Spleen (tissue), 11 donors: ENCODE results near the gene AGPAT2. TPM values are rescaled to one million over a fixed set of nuclear protein-coding genes. Genes with fewer than 3 reads are reported as not detected.

ENCODE experiments used
- DNase-seq: peaks from one replicate; pipeline ENCODE4 v3.0.0-alpha.2; 2020
- H3K27ac ChIP-seq, 8 donors: fragments of 200-600 bp; sonication (generic) in 7 of 8; 1 replicate in 4 of 8; 2 replicates in 4 of 8; pipeline versions ENCODE4 v1.5.0 to v1.8.0; 2016 to 2021; ENCODE audit warnings: inconsistent platforms in 4 of 8, mild to moderate bottlenecking in 4 of 8, moderate library complexity in 1 of 8
- H3K27me3 ChIP-seq, 7 donors: fragments of 200-600 bp; sonication (generic) in 6 of 7; replicated peaks in 1 of 7; 1 replicate in 4 of 7; 2 replicates in 3 of 7; pipeline versions ENCODE4 v1.5.0 to v1.8.0; 2016 to 2021; ENCODE audit warnings: inconsistent platforms in 3 of 7, mild to moderate bottlenecking in 1 of 7
- H3K36me3 ChIP-seq, 6 donors: fragments of 200-600 bp; sonication (generic) in 5 of 6; 1 replicate in 4 of 6; 2 replicates in 2 of 6; pipeline versions ENCODE4 v1.5.0 to v1.8.0; 2016 to 2021; ENCODE audit warnings: inconsistent platforms in 2 of 6
- H3K4me1 ChIP-seq, 6 donors: fragments of 200-600 bp; sonication (generic) in 5 of 6; 1 replicate in 3 of 6; 2 replicates in 3 of 6; pipeline versions ENCODE4 v1.5.0 to v1.8.0; 2016 to 2021; ENCODE audit warnings: inconsistent platforms in 3 of 6
- H3K4me3 ChIP-seq, 8 donors: fragments of 200-600 bp; sonication (generic) in 7 of 8; 1 replicate in 4 of 8; 2 replicates in 4 of 8; pipeline versions ENCODE4 v1.5.0 to v1.8.0; 2016 to 2021; ENCODE audit warnings: inconsistent platforms in 4 of 8, mild to moderate bottlenecking in 4 of 8, moderate library complexity in 2 of 8
- H3K9me3 ChIP-seq, 8 donors: fragments of 200-600 bp; sonication (generic) in 7 of 8; 1 replicate in 4 of 8; 2 replicates in 4 of 8; pipeline versions ENCODE4 v1.5.0 to v1.8.0; 2016 to 2021; ENCODE audit warnings: inconsistent platforms in 4 of 8
- POLR2A ChIP-seq, 3 donors: fragments of 450-650 bp; IDR thresholded peaks; one replicate each; pipeline ENCODE4 v1.5.1; 2017; ENCODE audit warnings: antibody characterized with exemption in 3 of 3, mild to moderate bottlenecking in 1 of 3
- POLR2AphosphoS5 ChIP-seq, 3 donors: sonication (generic); formaldehyde crosslinking; IDR thresholded peaks; one replicate each; pipeline ENCODE4 v1.5.1; 2017; ENCODE audit warnings: antibody characterized with exemption in 3 of 3
- WGBS, 5 donors: extraction: QIAGEN DNeasy Blood & Tissue Kit in 3 of 5; methylation state at CpG; one replicate each; pipeline versions ENCODE4 v1.1.5 to v1.1.7; 2013 to 2018; 5-methylcytosine and 5-hydroxymethylcytosine counted together
- intact Hi-C: fragments of 100-400 bp; cut with DNase I; formaldehyde crosslinking; loops from one replicate; pipeline ENCODE4 v1.15.0; 2023; ENCODE audit warnings: low total_unique reads
- polyA plus RNA-seq, 3 donors: library from polyadenylated mRNA; stranded (reverse); fragments of 200-250 nt; gene quantifications; one replicate each; pipeline ENCODE4 v1.2.1, GENCODE V29; 2013
- total RNA-seq, 7 donors: library from RNA; depleted of rRNA in 3 of 7; stranded (reverse); fragments of >200 nt in 3 of 7; fragmentation: NEBNext Ultra II Directional in 4 of 7; extraction: Animal tissue kit (Norgen Biotek cat#: 25700) in 4 of 7; gene quantifications; one replicate each; pipeline versions ENCODE4 v1.1.0 to v1.2.1, GENCODE V29; 2016 to 2021
- TF ChIP-seq, protein P1 (sequence below), 11 experiments: fragments of 200-600 bp in 7 of 11; fragments of 450-650 bp in 4 of 11; sonication (generic) in 4 of 11; IDR thresholded peaks in 8 of 11; conservative IDR thresholded peaks in 3 of 11; 1 replicate in 7 of 11; 2 replicates in 4 of 11; pipeline versions ENCODE4 v1.4.0 to v1.8.0; 2016 to 2021; ENCODE audit warnings: antibody characterized with exemption in 11 of 11, inconsistent platforms in 4 of 11, mild to moderate bottlenecking in 1 of 11
- donor health status: healthy with polysubstance abuse.
- donor health status: DM: no; HTN: no; CAD: no; lungs with moderate emphysema.
- donor health status: DM: no; HTN: no; CAD: no.
- donor health status: Bipolar disorder and iron deficiency.
- donor health status: healthy.
- donor health status: DM: no; HTN: no; CAD: no.
- donor health status: DM: yes; HTN: yes; CAD: no.

The AGPAT2 gene
- total and polyA plus RNA-seq, 10 donors: 26.9 to 47.7 (median 38.3) TPM

DNA sequence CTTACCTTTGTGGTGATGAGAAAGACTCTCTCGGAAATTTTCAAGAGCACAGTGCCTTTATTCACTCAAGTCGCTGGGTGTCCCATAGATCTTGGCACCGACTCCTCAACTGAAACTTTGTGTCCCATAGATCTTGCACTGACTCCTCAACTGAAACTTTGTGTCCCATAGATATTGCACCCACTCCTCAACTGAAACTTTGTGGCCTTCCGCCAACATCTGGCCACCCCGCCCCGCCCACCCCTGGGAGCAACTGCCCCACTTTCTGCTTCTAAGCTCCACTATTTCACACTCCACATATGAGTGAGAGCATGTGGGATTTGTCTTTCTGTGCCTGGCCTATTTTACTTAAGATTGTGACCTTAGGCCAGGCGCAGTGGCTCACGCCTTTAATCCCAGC is 37.2 kb downstream of the AGPAT2 start:
- no peak for DNase-seq
- 70 to 96% (median 80%) methylated on average over 8 of the region's 8 CpGs for WGBS, 5 donors
- Histone ChIP-seq H3K4me1 (peaks cover 17 to 78% (median 54%) of the 10 kb centered on the region in 6 donors), H3K27me3 (peaks cover 0 to 69% (median 21%) of the 10 kb centered on the region in 7 donors), H3K27ac (peak overlapping the region in 2 of 8 donors; percentile 9 to 63), H3K4me3 (no peak overlapping the region), H3K36me3 (no peaks in the 10 kb centered on the region), H3K9me3 (no peaks in the 10 kb centered on the region)
- TF ChIP-seq, protein P1, sequence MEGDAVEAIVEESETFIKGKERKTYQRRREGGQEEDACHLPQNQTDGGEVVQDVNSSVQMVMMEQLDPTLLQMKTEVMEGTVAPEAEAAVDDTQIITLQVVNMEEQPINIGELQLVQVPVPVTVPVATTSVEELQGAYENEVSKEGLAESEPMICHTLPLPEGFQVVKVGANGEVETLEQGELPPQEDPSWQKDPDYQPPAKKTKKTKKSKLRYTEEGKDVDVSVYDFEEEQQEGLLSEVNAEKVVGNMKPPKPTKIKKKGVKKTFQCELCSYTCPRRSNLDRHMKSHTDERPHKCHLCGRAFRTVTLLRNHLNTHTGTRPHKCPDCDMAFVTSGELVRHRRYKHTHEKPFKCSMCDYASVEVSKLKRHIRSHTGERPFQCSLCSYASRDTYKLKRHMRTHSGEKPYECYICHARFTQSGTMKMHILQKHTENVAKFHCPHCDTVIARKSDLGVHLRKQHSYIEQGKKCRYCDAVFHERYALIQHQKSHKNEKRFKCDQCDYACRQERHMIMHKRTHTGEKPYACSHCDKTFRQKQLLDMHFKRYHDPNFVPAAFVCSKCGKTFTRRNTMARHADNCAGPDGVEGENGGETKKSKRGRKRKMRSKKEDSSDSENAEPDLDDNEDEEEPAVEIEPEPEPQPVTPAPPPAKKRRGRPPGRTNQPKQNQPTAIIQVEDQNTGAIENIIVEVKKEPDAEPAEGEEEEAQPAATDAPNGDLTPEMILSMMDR (IDR thresholded peaks at IDR 0.05 in 8 of 11, conservative IDR thresholded peaks at IDR 0.05 in 3 of 11): no peak
- TF ChIP-seq POLR2AphosphoS5 (IDR thresholded peaks at IDR 0.05): no peak
- TF ChIP-seq POLR2A (IDR thresholded peaks at IDR 0.05): no peak
- intact Hi-C loops: no loop called here

DNA sequence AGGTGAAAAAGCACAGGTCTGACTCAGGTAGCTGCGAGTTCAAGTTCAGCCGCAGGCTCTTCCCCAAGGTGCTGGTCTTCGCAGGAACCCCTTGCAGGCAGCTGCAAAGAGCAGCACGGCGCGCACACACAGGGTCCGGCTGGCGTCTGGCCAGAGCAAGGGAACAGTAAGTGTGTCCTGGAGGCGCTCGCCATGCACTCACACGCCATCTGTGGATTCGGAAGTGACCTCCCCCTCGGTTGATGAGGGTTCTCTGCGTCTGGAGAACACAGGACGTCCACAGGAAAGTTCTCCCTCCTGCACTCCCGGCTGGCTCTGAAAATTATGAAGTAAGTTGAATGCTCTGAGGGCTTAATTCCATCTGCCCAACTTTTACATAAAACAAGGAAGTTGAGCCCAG is 38.5 kb downstream of the AGPAT2 start:
- Histone ChIP-seq H3K36me3 (no peaks in the 10 kb centered on the region), H3K27ac (peak overlapping the region in 6 of 8 donors; percentile 51 to 84 (median 66)), H3K27me3 (peaks cover 0 to 69% (median 27%) of the 10 kb centered on the region in 7 donors), H3K4me1 (peaks cover 22 to 79% (median 60%) of the 10 kb centered on the region in 6 donors), H3K9me3 (no peaks in the 10 kb centered on the region), H3K4me3 (peak overlapping the region in 1 of 8 donors; percentile 21)
- TF ChIP-seq POLR2AphosphoS5 (IDR thresholded peaks at IDR 0.05): peak; percentile 80 to 88 (median 85)
- TF ChIP-seq POLR2A (IDR thresholded peaks at IDR 0.05): no peak
- TF ChIP-seq, protein P1 (IDR thresholded peaks at IDR 0.05 in 8 of 11, conservative IDR thresholded peaks at IDR 0.05 in 3 of 11): no peak
- 9 to 21% (median 15%) methylated on average over 14 to 16 of the region's 16 CpGs for WGBS, 5 donors
- DNase-seq: peak; percentile 87
- intact Hi-C loops: no loop called here

DNA sequence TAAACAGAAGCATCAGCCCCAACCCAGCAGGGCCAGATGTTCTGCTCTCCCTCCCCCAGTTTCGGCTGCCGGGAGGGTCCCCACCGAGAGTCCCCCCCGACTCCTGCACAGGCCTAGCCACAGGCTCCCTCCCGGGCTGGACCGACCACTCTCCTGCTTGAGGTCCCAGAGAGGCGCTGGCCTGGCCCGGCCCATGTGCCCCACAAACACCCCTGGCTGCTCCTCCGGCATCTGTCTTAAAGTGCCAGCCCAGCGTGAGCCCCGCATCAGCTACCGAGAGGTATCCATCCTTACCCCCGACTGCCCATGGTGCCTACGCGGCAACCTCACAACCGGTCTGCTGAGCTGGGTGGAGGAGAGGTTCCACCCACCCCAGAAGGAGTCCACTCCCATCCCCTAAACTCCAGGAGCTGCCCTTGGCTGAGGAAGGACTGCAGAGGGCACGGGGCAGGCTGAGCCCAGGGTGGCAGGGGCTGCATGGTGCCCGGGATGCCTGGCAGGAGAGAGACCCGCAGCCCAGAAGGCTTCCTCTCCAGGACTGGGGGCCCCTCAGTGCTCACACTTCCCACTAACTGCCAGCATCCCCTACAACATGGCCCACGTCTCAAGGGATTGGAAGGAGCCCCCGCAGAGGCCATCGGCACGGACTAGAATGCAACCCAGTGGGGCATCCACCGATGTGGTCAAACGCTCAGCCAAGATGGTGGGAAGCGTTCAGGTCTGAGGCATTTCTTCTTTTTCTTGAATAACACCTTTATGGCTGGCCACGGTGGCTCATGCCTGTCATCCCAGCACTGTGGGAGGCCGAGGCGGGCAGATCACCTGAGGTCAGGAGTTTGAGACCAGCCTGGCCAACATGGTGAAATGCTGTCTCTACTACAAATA is 40.2 kb downstream of the AGPAT2 start:
- H3K27ac ChIP-seq: peak overlapping the region; percentile 57 to 86 (median 82)
- DNase-seq: peak; percentile 76

More for the DNA sequence above, 40.2 kb downstream of the AGPAT2 start:
- Histone ChIP-seq H3K36me3 (no peaks in the 10 kb centered on the region), H3K27me3 (peaks cover 0 to 65% (median 21%) of the 10 kb centered on the region in 7 donors), H3K4me1 (peaks cover 22 to 89% (median 64%) of the 10 kb centered on the region in 6 donors), H3K9me3 (no peaks in the 10 kb centered on the region), H3K4me3 (peak overlapping the region in 7 of 8 donors; percentile 23 to 65 (median 28))
- intact Hi-C loops: no loop called here
- 29 to 47% (median 38%) methylated on average over 11 to 29 of the region's 29 CpGs for WGBS, 5 donors
- peak in 1 of 3 donors; percentile 14 for TF ChIP-seq POLR2AphosphoS5 (IDR thresholded peaks at IDR 0.05)
- TF ChIP-seq, protein P1 (IDR thresholded peaks at IDR 0.05 in 8 of 11, conservative IDR thresholded peaks at IDR 0.05 in 3 of 11): no peak
